Transverse colon (tissue), 1 donor: ENCODE data around the gene INPP5F.

Experiments
- EP300 ChIP-seq: sonication (generic); formaldehyde crosslinking; IDR thresholded peaks from one replicate; pipeline ENCODE4 v1.6.1; 2017; ENCODE audit warnings: antibody characterized with exemption, low read depth
- POLR2A ChIP-seq: fragments of 450-650 bp; IDR thresholded peaks from one replicate; pipeline ENCODE4 v1.6.1; 2016; ENCODE audit warnings: antibody characterized with exemption, mild to moderate bottlenecking, moderate library complexity

- TF ChIP-seq EP300 (no peak), POLR2A (no peak)
These were observed 995 bp upstream of the INPP5F start for GRCh38 chr10:119724593-119725516.
